CD4-positive, CD25-positive, alpha-beta regulatory T cell (primary cell): Measurements from ENCODE around the gene LUZP1. TPM values are rescaled to one million over a fixed set of nuclear protein-coding genes. Genes with fewer than 3 reads are reported as not detected.

Experiments used
- ATAC-seq, 2 donors: fragments of 150-1000 bp; cut with Tn5 transposase; one replicate each; pipeline ENCODE4 v1.10.0; 2021; ENCODE audit warnings: low read depth in 2 of 2, moderate number of reproducible peaks in 2 of 2, moderate library complexity in 1 of 2
- DNase-seq, 3 donors: peaks; one replicate each; pipeline versions ENCODE4 v3.0.0 to v3.0.0-alpha.2; 2012 to 2022; ENCODE audit warnings: mixed read lengths in 1 of 3
- H3K27ac ChIP-seq: one replicate; pipeline ENCODE4 v1.7.0; 2013; ENCODE audit warnings: mild to moderate bottlenecking, low read length; ENCODE audit not compliant: insufficient read depth, poor library complexity, severe bottlenecking
- H3K27me3 ChIP-seq: one replicate; pipeline ENCODE4 v1.7.0; 2013; ENCODE audit warnings: low read length; ENCODE audit not compliant: control insufficient read depth, insufficient read depth
- H3K36me3 ChIP-seq: one replicate; pipeline ENCODE4 v1.7.0; 2013; ENCODE audit warnings: mild to moderate bottlenecking, low read length, moderate library complexity; ENCODE audit not compliant: control insufficient read depth, insufficient read depth
- H3K4me1 ChIP-seq: 2 replicates; pipeline ENCODE4 v1.7.0; 2013; ENCODE audit warnings: mild to moderate bottlenecking, low read length; ENCODE audit not compliant: insufficient read depth, control insufficient read depth, poor library complexity, severe bottlenecking
- H3K4me3 ChIP-seq: one replicate; pipeline ENCODE4 v1.7.0; 2013; ENCODE audit warnings: low read depth, mild to moderate bottlenecking, low read length, moderate library complexity
- H3K9me3 ChIP-seq, 2 experiments: 1 replicate in 1 of 2; 2 replicates in 1 of 2; pipeline ENCODE4 v1.7.0; 2013; ENCODE audit warnings: low read length in 2 of 2, mild to moderate bottlenecking in 1 of 2, moderate library complexity in 1 of 2; ENCODE audit not compliant: control insufficient read depth in 2 of 2
- H3K27ac Mint-ChIP-seq, 3 donors: one replicate each; pipeline ENCODE4 v1.8.0; 2020 to 2022; ENCODE audit warnings: mild to moderate bottlenecking in 3 of 3, mixed read lengths in 3 of 3, moderate library complexity in 2 of 3
- H3K27me3 Mint-ChIP-seq: one replicate; pipeline ENCODE4 v1.8.0; 2022; ENCODE audit warnings: mild to moderate bottlenecking, mixed read lengths
- H3K36me3 Mint-ChIP-seq: one replicate; pipeline ENCODE4 v1.8.0; 2020; ENCODE audit warnings: mixed read lengths
- H3K4me1 Mint-ChIP-seq, 4 donors: one replicate each; pipeline ENCODE4 v1.8.0; 2020 to 2022; ENCODE audit warnings: mixed read lengths in 4 of 4, mild to moderate bottlenecking in 1 of 4
- H3K4me3 Mint-ChIP-seq, 4 donors: one replicate each; pipeline ENCODE4 v1.8.0; 2020 to 2022; ENCODE audit warnings: mild to moderate bottlenecking in 4 of 4, mixed read lengths in 4 of 4, moderate library complexity in 3 of 4
- H3K9me3 Mint-ChIP-seq, 7 donors: one replicate each; pipeline ENCODE4 v1.8.0; 2020 to 2022; ENCODE audit warnings: mixed read lengths in 7 of 7, mild to moderate bottlenecking in 3 of 7, moderate library complexity in 2 of 7
- polyA plus RNA-seq, 4 donors: library from polyadenylated mRNA; unstranded; fragments of 300-500 nt; fragmentation: Illumina TruSeq; gene quantifications; one replicate each; pipeline ENCODE4 v1.2.3, GENCODE V29; 2021
- total RNA-seq: library from RNA; stranded (reverse); gene quantifications from one replicate; pipeline ENCODE4 v1.2.3, GENCODE V29; 2022

LUZP1 gene
- total and polyA plus RNA-seq, 5 donors from 2014 or later, result 14.9 to 26.7 (median 17.1) TPM

- H3K4me1 ChIP-seq, result no peaks in the 10 kb centered on the region
- no peak overlapping the region for H3K4me3 ChIP-seq
- no peaks in the 10 kb centered on the region for H3K27me3 ChIP-seq
- no peak for DNase-seq
- Mint-ChIP-seq H3K27me3 (no peaks in the 10 kb centered on the region), H3K9me3 (no peaks in the 10 kb centered on the region), H3K4me3 (no peak overlapping the region), H3K36me3 (peaks cover 62% of the 10 kb centered on the region), H3K4me1 (peaks cover 0 to 7% (median 0%) of the 10 kb centered on the region in 4 donors), H3K27ac (peak overlapping the region in 2 of 3 donors; percentile 3 to 21)
- no peaks in the 10 kb centered on the region for H3K9me3 ChIP-seq
- no peak overlapping the region for H3K27ac ChIP-seq
- H3K36me3 ChIP-seq, result peaks cover 79% of the 10 kb centered on the region
- ATAC-seq, result no peak
Observed at GRCh38 chr1:23084880-23085279, 83.8 kb downstream of the LUZP1 start.

- no peak overlapping the region for H3K4me3 Mint-ChIP-seq
- DNase-seq (no peak), ATAC-seq (no peak)
- H3K4me3 ChIP-seq, result no peak overlapping the region
- peak overlapping the region in 2 of 3 donors; percentile 21 to 55 for H3K27ac Mint-ChIP-seq
- no peaks in the 10 kb centered on the region for H3K4me1 ChIP-seq
- H3K27ac ChIP-seq, result no peak overlapping the region
- H3K9me3 ChIP-seq, result no peaks in the 10 kb centered on the region
- H3K4me1 Mint-ChIP-seq, result peaks cover 0 to 7% (median 0%) of the 10 kb centered on the region in 4 donors
- H3K36me3 ChIP-seq, result peaks cover 88% of the 10 kb centered on the region
- no peaks in the 10 kb centered on the region for H3K27me3 ChIP-seq
- peaks cover 68% of the 10 kb centered on the region for H3K36me3 Mint-ChIP-seq
- peaks cover 0 to 1% (median 0%) of the 10 kb centered on the region in 7 donors for H3K9me3 Mint-ChIP-seq
- no peaks in the 10 kb centered on the region for H3K27me3 Mint-ChIP-seq
Observed at GRCh38 chr1:23083714-23084480, 84.8 kb downstream of the LUZP1 start.

- H3K36me3 Mint-ChIP-seq, result peaks cover 66% of the 10 kb centered on the region
- no peaks in the 10 kb centered on the region for H3K9me3 ChIP-seq
Observed at GRCh38 chr1:23081376-23081775, 87.3 kb downstream of the LUZP1 start.

GRCh38 chr1:23080885-23081284, 87.8 kb downstream of the LUZP1 start:
- H3K9me3 ChIP-seq, result no peaks in the 10 kb centered on the region
- peaks cover 61% of the 10 kb centered on the region for H3K36me3 Mint-ChIP-seq
- H3K27ac ChIP-seq, result no peak overlapping the region
- H3K27me3 ChIP-seq, result no peaks in the 10 kb centered on the region
- H3K36me3 ChIP-seq, result peaks cover 81% of the 10 kb centered on the region
- peak overlapping the region in 2 of 3 donors; percentile 22 to 61 for H3K27ac Mint-ChIP-seq
- no peak overlapping the region for H3K4me3 Mint-ChIP-seq
- no peaks in the 10 kb centered on the region for H3K4me1 ChIP-seq
- peaks cover 0 to 2% (median 0%) of the 10 kb centered on the region in 4 donors for H3K4me1 Mint-ChIP-seq
- H3K27me3 Mint-ChIP-seq, result no peaks in the 10 kb centered on the region
- ATAC-seq (no peak), DNase-seq (no peak)
- H3K9me3 Mint-ChIP-seq, result peaks cover 0 to 2% (median 0%) of the 10 kb centered on the region in 7 donors
- H3K4me3 ChIP-seq, result no peak overlapping the region

More at GRCh38 chr1:23081376-23081775, 87.3 kb downstream of the LUZP1 start:
- Histone ChIP-seq H3K4me3 (no peak overlapping the region), H3K4me1 (no peaks in the 10 kb centered on the region), H3K27me3 (no peaks in the 10 kb centered on the region), H3K36me3 (peaks cover 83% of the 10 kb centered on the region), H3K27ac (no peak overlapping the region)
- no peaks in the 10 kb centered on the region for H3K27me3 Mint-ChIP-seq
- peak overlapping the region in 2 of 3 donors; percentile 22 to 61 for H3K27ac Mint-ChIP-seq
- peaks cover 0 to 2% (median 0%) of the 10 kb centered on the region in 7 donors for H3K9me3 Mint-ChIP-seq
- peaks cover 0 to 2% (median 0%) of the 10 kb centered on the region in 4 donors for H3K4me1 Mint-ChIP-seq
- ATAC-seq (no peak), DNase-seq (peak in 1 of 3 donors; percentile 20)
- peak overlapping the region in 1 of 4 donors; percentile 55 for H3K4me3 Mint-ChIP-seq

- no peak overlapping the region for H3K27ac Mint-ChIP-seq
- ATAC-seq (no peak), DNase-seq (no peak)
- no peak overlapping the region for H3K4me3 Mint-ChIP-seq
- H3K36me3 ChIP-seq, result peaks cover 68% of the 10 kb centered on the region
- H3K9me3 ChIP-seq, result no peaks in the 10 kb centered on the region
- H3K9me3 Mint-ChIP-seq, result peaks cover 0 to 2% (median 0%) of the 10 kb centered on the region in 7 donors
- H3K4me3 ChIP-seq, result no peak overlapping the region
- H3K4me1 ChIP-seq, result no peaks in the 10 kb centered on the region
- H3K27me3 ChIP-seq, result no peaks in the 10 kb centered on the region
- peaks cover 49% of the 10 kb centered on the region for H3K36me3 Mint-ChIP-seq
- H3K27me3 Mint-ChIP-seq, result no peaks in the 10 kb centered on the region
- H3K4me1 Mint-ChIP-seq, result no peaks in the 10 kb centered on the region
- no peak overlapping the region for H3K27ac ChIP-seq
Observed at GRCh38 chr1:23079025-23079424, 89.6 kb downstream of the LUZP1 start.

GRCh38 chr1:23074012-23074411, 94.6 kb downstream of the LUZP1 start:
- Mint-ChIP-seq H3K4me3 (no peak overlapping the region), H3K27me3 (no peaks in the 10 kb centered on the region), H3K36me3 (peaks cover 40% of the 10 kb centered on the region), H3K27ac (no peak overlapping the region), H3K4me1 (no peaks in the 10 kb centered on the region), H3K9me3 (peaks cover 0 to 2% (median 0%) of the 10 kb centered on the region in 7 donors)
- Histone ChIP-seq H3K4me3 (no peak overlapping the region), H3K27me3 (no peaks in the 10 kb centered on the region), H3K36me3 (peaks cover 54% of the 10 kb centered on the region), H3K9me3 (no peaks in the 10 kb centered on the region), H3K4me1 (no peaks in the 10 kb centered on the region), H3K27ac (no peak overlapping the region)
- ATAC-seq, result no peak
- DNase-seq, result no peak

GRCh38 chr1:23069675-23070074, 99.0 kb downstream of the LUZP1 start:
- Mint-ChIP-seq H3K9me3 (no peaks in the 10 kb centered on the region), H3K27me3 (no peaks in the 10 kb centered on the region), H3K36me3 (peaks cover 40% of the 10 kb centered on the region), H3K4me1 (peaks cover 0 to 6% (median 3%) of the 10 kb centered on the region in 4 donors), H3K4me3 (no peak overlapping the region), H3K27ac (peak overlapping the region in 1 of 3 donors; percentile 65)
- Histone ChIP-seq H3K4me3 (no peak overlapping the region), H3K27ac (no peak overlapping the region), H3K27me3 (no peaks in the 10 kb centered on the region), H3K36me3 (peaks cover 52% of the 10 kb centered on the region), H3K4me1 (no peaks in the 10 kb centered on the region), H3K9me3 (no peaks in the 10 kb centered on the region)
- no peak for ATAC-seq
- DNase-seq, result no peak

GRCh38 chr1:23069149-23069548, 99.5 kb downstream of the LUZP1 start:
- H3K27ac Mint-ChIP-seq, result no peak overlapping the region
- no peak for ATAC-seq
- H3K4me1 ChIP-seq, result no peaks in the 10 kb centered on the region
- DNase-seq, result no peak
- H3K27me3 Mint-ChIP-seq, result no peaks in the 10 kb centered on the region
- no peaks in the 10 kb centered on the region for H3K9me3 ChIP-seq
- H3K36me3 ChIP-seq, result peaks cover 58% of the 10 kb centered on the region
- H3K27ac ChIP-seq, result no peak overlapping the region
- H3K4me3 ChIP-seq, result no peak overlapping the region
- H3K4me3 Mint-ChIP-seq, result no peak overlapping the region
- no peaks in the 10 kb centered on the region for H3K27me3 ChIP-seq
- H3K9me3 Mint-ChIP-seq, result no peaks in the 10 kb centered on the region
- peaks cover 45% of the 10 kb centered on the region for H3K36me3 Mint-ChIP-seq
- peaks cover 0 to 6% (median 3%) of the 10 kb centered on the region in 4 donors for H3K4me1 Mint-ChIP-seq
